DOHH2 (cell line): ENCODE measurements around the gene COL26A1.

Experiments used
- H3F3A ChIP-seq: fragments of 200-600 bp; sonication (generic), shearing (Covaris generic); 2 replicates; pipeline ENCODE4 v1.6.0; 2016; ENCODE audit warnings: antibody characterized with exemption, mild to moderate bottlenecking; ENCODE audit not compliant: control insufficient read depth, insufficient read depth
- H3K27ac ChIP-seq: fragments of 200-600 bp; sonication (generic); 2 replicates; pipeline ENCODE4 v1.5.1; 2014; ENCODE audit warnings: low read depth, mild to moderate bottlenecking, low read length, moderate library complexity
- H3K27me3 ChIP-seq: fragments of 200-600 bp; sonication (generic); 2 replicates; pipeline ENCODE4 v1.6.1; 2014; ENCODE audit warnings: mild to moderate bottlenecking, low read length, mixed read lengths; ENCODE audit not compliant: control insufficient read depth
- H3K36me3 ChIP-seq: fragments of 200-600 bp; sonication (generic); 2 replicates; pipeline ENCODE4 v1.6.1; 2014; ENCODE audit warnings: mild to moderate bottlenecking, low read length, moderate library complexity, mixed read lengths; ENCODE audit not compliant: control insufficient read depth
- H3K4me1 ChIP-seq: fragments of 200-600 bp; sonication (generic); 2 replicates; pipeline ENCODE4 v1.6.1; 2014; ENCODE audit warnings: mild to moderate bottlenecking, low read length, mixed read lengths; ENCODE audit not compliant: control insufficient read depth
- H3K4me2 ChIP-seq: fragments of 200-600 bp; sonication (generic); 2 replicates; pipeline ENCODE4 v1.6.0; 2014; ENCODE audit warnings: mild to moderate bottlenecking, low read length, moderate library complexity
- H3K4me3 ChIP-seq: fragments of 200-600 bp; sonication (generic); 2 replicates; pipeline ENCODE4 v1.5.1; 2014; ENCODE audit warnings: mild to moderate bottlenecking, low read length, mixed read lengths
- H3K79me2 ChIP-seq: fragments of 200-600 bp; sonication (generic); 2 replicates; pipeline ENCODE4 v1.6.1; 2014; ENCODE audit warnings: mild to moderate bottlenecking, low read length, mixed read lengths; ENCODE audit not compliant: control insufficient read depth
- H3K9me2 ChIP-seq: fragments of 200-600 bp; sonication (generic); replicated peaks from 2 replicates; pipeline ENCODE4 v1.6.1; 2014; ENCODE audit warnings: mild to moderate bottlenecking, low read length, mixed read lengths; ENCODE audit not compliant: control insufficient read depth
- H3K9me3 ChIP-seq: fragments of 200-600 bp; sonication (generic); 2 replicates; pipeline ENCODE4 v1.6.1; 2014; ENCODE audit warnings: antibody characterized with exemption, low read length, mixed read lengths; ENCODE audit not compliant: control insufficient read depth, insufficient read depth
- H4K20me1 ChIP-seq: fragments of 200-600 bp; sonication (generic); 2 replicates; pipeline ENCODE4 v1.6.0; 2014; ENCODE audit warnings: low read depth, mild to moderate bottlenecking, antibody characterized with exemption, low read length, moderate library complexity; ENCODE audit not compliant: control insufficient read depth, insufficient read depth
- CTCF ChIP-seq: fragments of 200-600 bp; sonication (generic); IDR thresholded peaks from one replicate; pipeline ENCODE4 v1.5.1; 2014; ENCODE audit warnings: antibody characterized with exemption, mild to moderate bottlenecking, low read depth, low read length; ENCODE audit not compliant: poor library complexity, severe bottlenecking
- EZH2phosphoT487 ChIP-seq: fragments of 200-600 bp; sonication (generic); IDR thresholded peaks from 2 replicates; pipeline ENCODE4 v1.6.1; 2017; ENCODE audit warnings: borderline replicate concordance, mild to moderate bottlenecking, antibody characterized with exemption, low read length, moderate library complexity, mixed read lengths

The COL26A1 gene

GRCh38 chr7:101402081-101402779, 39.6 kb downstream of the COL26A1 start:
- no peaks in the 10 kb centered on the region for H3K36me3 ChIP-seq
- H4K20me1 ChIP-seq: no peaks in the 10 kb centered on the region
- H3K9me3 ChIP-seq: no peaks in the 10 kb centered on the region
- H3K9me2 ChIP-seq: no peaks in the 10 kb centered on the region
- H3K79me2 ChIP-seq: no peaks in the 10 kb centered on the region
- no peak overlapping the region for H3K27ac ChIP-seq
- TF ChIP-seq EZH2phosphoT487 (no peak), CTCF (no peak)
- H3F3A ChIP-seq: no peaks in the 10 kb centered on the region
- no peak overlapping the region for H3K4me3 ChIP-seq
- no peak overlapping the region for H3K4me2 ChIP-seq
- peaks cover 5% of the 10 kb centered on the region for H3K27me3 ChIP-seq
- no peaks in the 10 kb centered on the region for H3K4me1 ChIP-seq

GRCh38 chr7:101402835-101403234, 40.2 kb downstream of the COL26A1 start:
- Histone ChIP-seq H3K4me3 (no peak overlapping the region), H3K9me2 (no peaks in the 10 kb centered on the region), H3F3A (no peaks in the 10 kb centered on the region), H3K4me2 (no peak overlapping the region), H3K36me3 (no peaks in the 10 kb centered on the region), H3K27me3 (peaks cover 5% of the 10 kb centered on the region), H3K4me1 (no peaks in the 10 kb centered on the region), H3K27ac (no peak overlapping the region), H4K20me1 (no peaks in the 10 kb centered on the region), H3K79me2 (no peaks in the 10 kb centered on the region), H3K9me3 (no peaks in the 10 kb centered on the region; the same call in 1 of the 2 replicates)
- no peak for TF ChIP-seq CTCF

- Histone ChIP-seq H4K20me1 (no peaks in the 10 kb centered on the region), H3K27ac (no peak overlapping the region), H3K27me3 (peaks cover 2% of the 10 kb centered on the region), H3K36me3 (no peaks in the 10 kb centered on the region), H3K9me3 (peaks cover 24% of the 10 kb centered on the region), H3K4me1 (no peaks in the 10 kb centered on the region), H3F3A (no peaks in the 10 kb centered on the region), H3K4me2 (no peak overlapping the region), H3K9me2 (no peaks in the 10 kb centered on the region), H3K79me2 (no peaks in the 10 kb centered on the region), H3K4me3 (no peak overlapping the region)
- TF ChIP-seq EZH2phosphoT487 (no peak), CTCF (no peak)
Measured at GRCh38 chr7:101405474-101406067, 42.9 kb downstream of the COL26A1 start.
